Neural progenitor cell (in vitro differentiated cells): ENCODE measurements around the gene ST6GALNAC1.

Experiments
- EZH2 ChIP-seq: fragments of 200-600 bp; sonication (generic); IDR thresholded peaks from 2 replicates; pipeline ENCODE4 v1.6.1; 2017; ENCODE audit warnings: antibody characterized with exemption, mild to moderate bottlenecking, moderate library complexity
- EZH2phosphoT487 ChIP-seq: fragments of 200-600 bp; sonication (generic); IDR thresholded peaks from 2 replicates; pipeline ENCODE4 v1.6.1; 2017; ENCODE audit warnings: antibody characterized with exemption
- TF ChIP-seq, protein P1 (sequence below): fragments of 200-600 bp; sonication (generic); IDR thresholded peaks from 2 replicates; pipeline ENCODE4 v1.5.1; 2017; ENCODE audit warnings: antibody characterized with exemption, mild to moderate bottlenecking

DNA sequence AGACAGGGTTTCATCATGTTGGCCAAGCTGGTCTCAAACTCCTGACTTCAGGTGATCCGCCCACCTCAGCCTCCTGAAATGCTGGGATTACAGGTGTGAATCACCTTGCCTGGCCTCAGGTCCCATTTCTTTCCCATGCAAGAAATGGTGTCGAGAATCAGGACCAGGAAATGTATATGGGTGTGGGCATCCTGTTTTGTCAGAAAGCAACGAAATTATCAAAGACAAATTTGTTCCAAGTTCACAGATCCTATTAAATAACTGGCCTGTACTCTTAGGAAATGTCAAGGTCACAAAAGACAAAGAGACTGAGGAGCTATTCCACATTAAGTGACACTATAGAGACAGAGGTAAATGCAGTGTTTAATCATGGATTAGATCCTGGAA, 17.1 kb upstream of the ST6GALNAC1 start:
- TF ChIP-seq, protein P1, sequence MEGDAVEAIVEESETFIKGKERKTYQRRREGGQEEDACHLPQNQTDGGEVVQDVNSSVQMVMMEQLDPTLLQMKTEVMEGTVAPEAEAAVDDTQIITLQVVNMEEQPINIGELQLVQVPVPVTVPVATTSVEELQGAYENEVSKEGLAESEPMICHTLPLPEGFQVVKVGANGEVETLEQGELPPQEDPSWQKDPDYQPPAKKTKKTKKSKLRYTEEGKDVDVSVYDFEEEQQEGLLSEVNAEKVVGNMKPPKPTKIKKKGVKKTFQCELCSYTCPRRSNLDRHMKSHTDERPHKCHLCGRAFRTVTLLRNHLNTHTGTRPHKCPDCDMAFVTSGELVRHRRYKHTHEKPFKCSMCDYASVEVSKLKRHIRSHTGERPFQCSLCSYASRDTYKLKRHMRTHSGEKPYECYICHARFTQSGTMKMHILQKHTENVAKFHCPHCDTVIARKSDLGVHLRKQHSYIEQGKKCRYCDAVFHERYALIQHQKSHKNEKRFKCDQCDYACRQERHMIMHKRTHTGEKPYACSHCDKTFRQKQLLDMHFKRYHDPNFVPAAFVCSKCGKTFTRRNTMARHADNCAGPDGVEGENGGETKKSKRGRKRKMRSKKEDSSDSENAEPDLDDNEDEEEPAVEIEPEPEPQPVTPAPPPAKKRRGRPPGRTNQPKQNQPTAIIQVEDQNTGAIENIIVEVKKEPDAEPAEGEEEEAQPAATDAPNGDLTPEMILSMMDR, result no peak
- TF ChIP-seq EZH2 (no peak), EZH2phosphoT487 (no peak)
